Vagina (tissue), 2 donors: ENCODE results near the gene CD9. TPM values are rescaled to one million over a fixed set of nuclear protein-coding genes. Genes with fewer than 3 reads are reported as not detected.

Source experiments
- DNase-seq, 2 donors: peaks; one replicate each; pipeline ENCODE4 v3.0.0-alpha.2; 2017; ENCODE audit errors: extremely low spot score in 2 of 2
- H3K27ac ChIP-seq: fragments of 200-600 bp; sonication (generic); one replicate; pipeline ENCODE4 v1.5.1; 2019
- H3K27me3 ChIP-seq: fragments of 200-600 bp; sonication (generic); one replicate; pipeline ENCODE4 v1.5.1; 2019
- H3K36me3 ChIP-seq, 2 donors: fragments of 200-600 bp; sonication (generic); one replicate each; pipeline ENCODE4 v1.5.1; 2017 to 2019
- H3K4me1 ChIP-seq: fragments of 200-600 bp; sonication (generic); one replicate; pipeline ENCODE4 v1.5.1; 2019
- H3K4me3 ChIP-seq, 2 donors: fragments of 200-600 bp; sonication (generic); 1 replicate in 1 of 2; 2 replicates in 1 of 2; pipeline ENCODE4 v1.5.1; 2016 to 2019
- H3K9me3 ChIP-seq: fragments of 200-600 bp; sonication (generic); one replicate; pipeline ENCODE4 v1.5.1; 2019
- POLR2A ChIP-seq, 2 donors: fragments of 450-650 bp; IDR thresholded peaks; one replicate each; pipeline ENCODE4 v1.6.1; 2017; ENCODE audit warnings: antibody characterized with exemption in 2 of 2, mild to moderate bottlenecking in 2 of 2, moderate library complexity in 2 of 2
- POLR2AphosphoS5 ChIP-seq, 2 donors: sonication (generic); formaldehyde crosslinking; IDR thresholded peaks; one replicate each; pipeline ENCODE4 v1.9.0; 2017; ENCODE audit warnings: antibody characterized with exemption in 2 of 2, mild to moderate bottlenecking in 2 of 2, low read depth in 1 of 2; ENCODE audit not compliant: insufficient read depth in 1 of 2
- intact Hi-C: fragments of 100-400 bp; cut with DNase I; formaldehyde crosslinking; loops from one replicate; pipeline ENCODE4 v1.15.1; 2023
- total RNA-seq: library from RNA; depleted of rRNA; stranded (reverse); fragments of >200 nt; gene quantifications from one replicate; pipeline ENCODE4 v1.2.3, GENCODE V29; 2016
- TF ChIP-seq, protein P1 (sequence below), 3 experiments: fragments of 450-650 bp in 2 of 3; fragments of 200-600 bp in 1 of 3; sonication (generic) in 1 of 3; IDR thresholded peaks; one replicate each; pipeline ENCODE4 v1.5.1; 2017 to 2019; ENCODE audit warnings: antibody characterized with exemption in 3 of 3, mild to moderate bottlenecking in 2 of 3, moderate library complexity in 2 of 3

The CD9 gene
- total RNA-seq, 1 donor from 2014 or later: 366 TPM

DNA sequence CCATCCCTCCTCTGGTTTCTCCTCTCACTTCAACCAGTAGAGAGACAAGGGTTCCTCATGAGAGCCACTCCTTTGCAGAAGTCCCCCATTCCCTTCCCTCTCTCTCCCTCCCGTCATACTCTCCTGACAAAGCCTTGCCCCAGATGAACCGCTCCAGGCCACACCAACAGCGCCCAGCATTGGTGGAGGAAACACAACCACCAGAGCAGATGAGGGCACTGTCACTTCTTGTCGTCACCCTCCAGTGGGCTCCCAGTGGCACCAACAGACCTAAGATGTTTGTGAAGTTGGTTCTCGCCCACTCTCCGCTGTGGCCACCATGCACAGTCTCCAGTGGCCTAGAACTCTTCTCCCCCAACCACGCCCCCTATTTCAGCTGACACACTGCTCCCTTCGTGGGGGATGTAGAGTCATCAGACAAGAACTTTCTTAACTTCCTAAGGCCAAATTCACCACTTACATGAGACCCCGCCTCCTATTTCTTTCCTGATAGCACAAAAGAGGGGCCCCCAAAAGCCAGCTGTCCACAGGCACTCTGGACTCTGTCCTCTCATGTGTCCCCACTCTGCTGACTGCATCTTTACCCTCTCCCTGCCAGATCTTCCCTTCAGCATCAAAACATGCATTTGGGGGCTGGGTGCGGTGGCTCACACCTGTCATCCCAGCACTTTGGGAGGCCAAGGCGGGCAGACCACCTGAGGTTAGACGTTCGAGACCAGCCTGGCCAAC is 81.0 kb downstream of the CD9 start:
- Histone ChIP-seq H3K9me3 (no peaks in the 10 kb centered on the region), H3K27me3 (no peaks in the 10 kb centered on the region), H3K27ac (peak overlapping the region; percentile 86), H3K36me3 (no peaks in the 10 kb centered on the region), H3K4me1 (peaks cover 32% of the 10 kb centered on the region), H3K4me3 (no peak overlapping the region)
- TF ChIP-seq, protein P1, sequence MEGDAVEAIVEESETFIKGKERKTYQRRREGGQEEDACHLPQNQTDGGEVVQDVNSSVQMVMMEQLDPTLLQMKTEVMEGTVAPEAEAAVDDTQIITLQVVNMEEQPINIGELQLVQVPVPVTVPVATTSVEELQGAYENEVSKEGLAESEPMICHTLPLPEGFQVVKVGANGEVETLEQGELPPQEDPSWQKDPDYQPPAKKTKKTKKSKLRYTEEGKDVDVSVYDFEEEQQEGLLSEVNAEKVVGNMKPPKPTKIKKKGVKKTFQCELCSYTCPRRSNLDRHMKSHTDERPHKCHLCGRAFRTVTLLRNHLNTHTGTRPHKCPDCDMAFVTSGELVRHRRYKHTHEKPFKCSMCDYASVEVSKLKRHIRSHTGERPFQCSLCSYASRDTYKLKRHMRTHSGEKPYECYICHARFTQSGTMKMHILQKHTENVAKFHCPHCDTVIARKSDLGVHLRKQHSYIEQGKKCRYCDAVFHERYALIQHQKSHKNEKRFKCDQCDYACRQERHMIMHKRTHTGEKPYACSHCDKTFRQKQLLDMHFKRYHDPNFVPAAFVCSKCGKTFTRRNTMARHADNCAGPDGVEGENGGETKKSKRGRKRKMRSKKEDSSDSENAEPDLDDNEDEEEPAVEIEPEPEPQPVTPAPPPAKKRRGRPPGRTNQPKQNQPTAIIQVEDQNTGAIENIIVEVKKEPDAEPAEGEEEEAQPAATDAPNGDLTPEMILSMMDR (IDR thresholded peaks at IDR 0.05): no peak
- TF ChIP-seq POLR2AphosphoS5 (IDR thresholded peaks at IDR 0.05; ENCODE audit: insufficient read depth in 1 of 2, low read depth in 1 of 2) (no peak), POLR2A (IDR thresholded peaks at IDR 0.05) (no peak)
- intact Hi-C loops: no loop called here
- no peak for DNase-seq

DNA sequence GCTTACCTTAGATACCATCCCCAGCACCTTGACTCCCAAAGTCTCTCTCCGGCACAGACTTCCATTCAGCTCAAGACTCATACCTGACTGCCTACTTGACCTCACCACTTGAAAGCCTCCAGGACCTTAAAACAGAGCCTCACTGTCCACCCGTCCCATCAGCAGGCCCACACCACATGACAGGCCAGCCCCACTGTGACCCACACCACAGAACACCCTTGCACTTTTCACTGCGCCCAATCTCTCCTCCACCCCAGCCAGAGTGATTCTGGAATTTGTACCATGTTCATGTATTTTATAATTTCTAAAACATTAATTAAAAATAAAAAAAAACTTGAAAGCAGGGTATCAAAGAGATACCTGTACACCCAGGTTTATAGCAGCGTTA is 82.2 kb downstream of the CD9 start:
- TF ChIP-seq, protein P1 (IDR thresholded peaks at IDR 0.05): no peak
- TF ChIP-seq POLR2A (IDR thresholded peaks at IDR 0.05): no peak
- TF ChIP-seq POLR2AphosphoS5 (IDR thresholded peaks at IDR 0.05; ENCODE audit: insufficient read depth in 1 of 2, low read depth in 1 of 2): no peak
- Histone ChIP-seq H3K27me3 (no peaks in the 10 kb centered on the region), H3K36me3 (no peaks in the 10 kb centered on the region), H3K4me1 (peaks cover 31% of the 10 kb centered on the region), H3K4me3 (no peak overlapping the region), H3K27ac (no peak overlapping the region), H3K9me3 (no peaks in the 10 kb centered on the region)
- intact Hi-C loops: no loop called here
- no peak for DNase-seq

- H3K4me1 ChIP-seq: peaks cover 17% of the 10 kb centered on the region
- no peaks in the 10 kb centered on the region for H3K36me3 ChIP-seq
- intact Hi-C loops: no loop called here
- no peak for DNase-seq
- no peaks in the 10 kb centered on the region for H3K27me3 ChIP-seq
- no peaks in the 10 kb centered on the region for H3K9me3 ChIP-seq
- no peak overlapping the region for H3K4me3 ChIP-seq
- TF ChIP-seq, protein P1 (IDR thresholded peaks at IDR 0.05): no peak
- TF ChIP-seq POLR2AphosphoS5 (IDR thresholded peaks at IDR 0.05; ENCODE audit: insufficient read depth in 1 of 2, low read depth in 1 of 2): no peak
- TF ChIP-seq POLR2A (IDR thresholded peaks at IDR 0.05): no peak
- H3K27ac ChIP-seq: no peak overlapping the region
Observed at GRCh38 chr12:6284273-6284672, 84.1 kb downstream of the CD9 start.

DNA sequence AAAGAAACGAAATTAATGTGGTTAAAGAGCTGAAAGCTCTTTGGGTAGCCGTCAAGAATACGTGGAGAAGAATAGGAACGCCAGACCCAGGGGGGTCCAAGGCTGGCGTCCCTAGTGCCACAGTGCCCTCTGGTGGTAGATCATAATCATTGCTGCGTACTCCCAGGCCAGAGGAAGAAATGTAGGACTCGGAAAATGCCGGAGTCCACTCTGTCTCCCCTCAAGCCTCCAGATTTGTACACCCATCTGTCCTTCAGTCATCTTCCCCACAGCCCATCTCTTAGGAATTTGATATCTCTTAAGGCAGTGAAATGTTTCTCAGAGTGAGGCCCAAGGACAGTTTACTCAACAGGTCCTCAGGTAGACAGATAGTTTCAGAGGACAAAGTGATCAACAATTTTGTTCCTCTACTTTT is 84.9 kb downstream of the CD9 start:
- TF ChIP-seq POLR2AphosphoS5 (IDR thresholded peaks at IDR 0.05; ENCODE audit: insufficient read depth in 1 of 2, low read depth in 1 of 2) (no peak), POLR2A (IDR thresholded peaks at IDR 0.05) (no peak)
- TF ChIP-seq, protein P1 (IDR thresholded peaks at IDR 0.05): peak; percentile 87 to 95 (median 89)
- H3K4me1 ChIP-seq: peaks cover 9% of the 10 kb centered on the region
- intact Hi-C loops: loop anchor here (5.0 kb wide), 2 partner anchors 218 to 293 kb away; no protein-coding TSS in a partner anchor
- H3K27me3 ChIP-seq: no peaks in the 10 kb centered on the region
- no peak for DNase-seq
- peak overlapping the region; percentile 20 for H3K27ac ChIP-seq
- H3K4me3 ChIP-seq: no peak overlapping the region
- H3K36me3 ChIP-seq: no peaks in the 10 kb centered on the region
- no peaks in the 10 kb centered on the region for H3K9me3 ChIP-seq
